Limb (tissue), 2 donors: ENCODE measurements around the gene CEMP1.
"Not testable (repeated sequence)": the region's sequence is repeated elsewhere in the genome, so short reads cannot be mapped to it uniquely, and the experiment has no call there.

ENCODE experiments used
- DNase-seq, 2 donors: peaks; one replicate each; pipeline ENCODE4 v3.0.0-alpha.2; 2016; ENCODE audit errors: extremely low spot score in 2 of 2

CEMP1 gene

DNA sequence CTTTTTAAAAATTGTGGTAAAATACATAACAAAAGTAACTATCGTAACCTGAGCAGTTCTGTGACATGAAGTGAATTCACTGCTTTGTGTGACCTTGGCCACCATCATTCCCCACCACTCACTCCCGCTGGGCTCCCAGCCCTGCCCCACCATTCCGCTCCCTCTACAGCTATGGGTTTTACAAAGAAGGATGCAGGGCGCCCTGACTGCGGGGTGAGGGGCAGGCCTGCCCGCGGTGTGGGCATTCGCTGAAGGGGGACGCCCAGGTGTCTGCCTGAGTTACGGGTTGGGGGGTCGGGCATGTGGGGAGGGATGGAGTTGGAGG lies at the start of gene CEMP1:
Gene CEMP1 (minus strand): TSS at position 38 of the 325 bp plus-strand sequence. CDS start 335 bp downstream, outside the sequence.
- no peak for DNase-seq

- DNase-seq = not testable (repeated sequence)
Observed at GRCh38 chr16:2580818-2581217, 49.6 kb upstream of the CEMP1 start.

GRCh38 chr16:2580143-2580542 lies 48.9 kb upstream of the CEMP1 start:
- not testable (repeated sequence) for DNase-seq

GRCh38 chr16:2578905-2579304 lies 47.7 kb upstream of the CEMP1 start:
- DNase-seq = not testable (repeated sequence)

DNA sequence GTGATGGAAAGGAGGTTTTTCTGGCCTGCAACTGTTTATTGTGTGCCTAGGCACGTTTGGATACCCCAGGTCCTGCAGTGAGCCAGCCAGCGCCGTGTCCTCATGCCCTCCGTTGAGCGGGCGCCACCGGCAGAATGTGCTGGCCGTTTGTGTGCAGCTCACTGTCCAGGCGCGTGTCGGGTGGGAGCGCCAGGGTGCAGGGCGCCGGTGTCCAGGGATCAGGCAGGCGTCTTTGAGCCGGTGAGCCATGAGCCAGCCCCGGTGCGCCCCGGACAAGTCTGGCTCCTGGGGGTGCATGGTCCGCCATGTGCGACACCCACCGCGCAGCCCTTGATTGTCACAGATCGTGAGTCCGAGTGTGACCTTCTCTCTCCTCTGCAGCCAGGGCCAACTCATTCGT lies 45.8 kb upstream of the CEMP1 start:
- DNase-seq = not testable (repeated sequence)

- not testable (repeated sequence) for DNase-seq
Observed at GRCh38 chr16:2575839-2576238, 44.6 kb upstream of the CEMP1 start.

DNA sequence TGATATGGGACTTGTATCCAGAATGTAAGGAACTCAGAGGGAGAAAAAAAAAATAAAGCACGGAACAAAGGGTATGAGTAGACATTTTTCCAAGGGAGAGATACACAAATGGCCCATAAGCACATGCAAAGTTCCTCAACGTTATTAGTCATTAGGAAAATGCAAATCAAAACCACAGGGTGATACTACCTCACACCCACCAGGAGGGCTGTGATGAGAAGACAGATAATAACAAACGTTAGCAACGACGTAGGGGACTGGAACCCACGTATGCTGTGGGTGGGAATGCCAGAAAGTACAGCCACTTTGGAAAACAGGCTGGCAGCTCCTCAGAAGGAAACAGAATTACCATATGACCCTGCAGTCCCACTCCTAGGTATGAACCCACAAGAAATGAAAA lies 41.5 kb upstream of the CEMP1 start:
- not testable (repeated sequence) for DNase-seq

DNA sequence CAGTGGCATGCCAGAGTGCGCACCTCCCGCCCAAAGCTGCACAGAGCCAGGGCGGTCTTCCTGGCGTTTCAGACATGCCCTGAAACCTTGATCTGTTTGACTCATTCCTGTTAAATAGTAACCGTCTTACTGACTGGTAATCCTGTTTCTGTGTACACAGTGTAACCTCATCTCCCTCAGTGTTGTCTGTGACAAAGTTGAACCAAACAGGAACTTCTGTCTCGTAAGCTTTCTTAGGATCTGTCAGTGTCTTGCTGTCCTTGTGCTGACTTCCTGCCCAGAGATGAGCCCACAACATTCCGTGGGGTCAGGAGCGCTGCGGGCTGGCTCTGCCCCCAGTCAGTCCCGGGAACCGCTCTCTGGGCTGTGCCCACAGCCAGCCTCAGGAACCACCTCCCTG lies 37.4 kb upstream of the CEMP1 start:
- DNase-seq = not testable (repeated sequence)

DNA sequence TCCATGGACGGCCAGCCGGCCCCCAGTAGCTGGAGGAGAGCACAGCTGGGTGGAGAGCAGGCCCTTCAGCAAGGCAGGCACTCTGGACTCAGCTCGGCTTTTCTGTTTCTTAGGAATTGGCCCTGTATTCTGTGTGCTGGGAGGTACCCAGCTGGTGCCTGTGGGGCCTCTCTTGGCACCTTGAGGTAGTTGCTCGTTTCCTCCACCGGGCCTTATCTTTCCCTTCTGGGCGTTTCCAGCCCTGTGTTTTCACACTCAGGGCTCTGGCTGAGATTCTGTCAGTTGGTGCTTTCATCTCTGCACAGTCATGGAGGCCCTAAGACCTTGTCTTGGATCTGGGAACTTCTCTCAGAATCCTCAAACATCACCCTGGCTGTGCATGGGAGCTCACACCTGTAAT lies 36.3 kb upstream of the CEMP1 start:
- not testable (repeated sequence) for DNase-seq

DNA sequence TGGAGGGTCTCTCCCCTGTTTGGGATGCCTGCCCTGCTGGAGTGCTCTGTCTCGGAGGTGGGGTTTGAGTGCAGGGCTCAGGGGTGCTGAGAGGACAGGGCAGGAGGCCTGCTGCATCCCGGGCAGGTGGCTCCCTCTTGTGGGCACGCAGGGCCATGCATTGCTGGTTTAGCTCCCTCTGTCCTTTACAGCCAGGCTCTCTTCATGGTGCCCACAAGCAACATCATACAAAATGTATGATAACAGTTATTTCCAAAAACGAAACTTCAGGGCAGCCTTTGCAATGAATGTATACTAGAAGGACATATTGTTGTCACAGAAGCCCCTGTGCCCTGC lies 29.6 kb upstream of the CEMP1 start:
- DNase-seq = not testable (repeated sequence)

- DNase-seq = not testable (repeated sequence)
Observed at GRCh38 chr16:2560131-2560797, 29.1 kb upstream of the CEMP1 start.

DNA sequence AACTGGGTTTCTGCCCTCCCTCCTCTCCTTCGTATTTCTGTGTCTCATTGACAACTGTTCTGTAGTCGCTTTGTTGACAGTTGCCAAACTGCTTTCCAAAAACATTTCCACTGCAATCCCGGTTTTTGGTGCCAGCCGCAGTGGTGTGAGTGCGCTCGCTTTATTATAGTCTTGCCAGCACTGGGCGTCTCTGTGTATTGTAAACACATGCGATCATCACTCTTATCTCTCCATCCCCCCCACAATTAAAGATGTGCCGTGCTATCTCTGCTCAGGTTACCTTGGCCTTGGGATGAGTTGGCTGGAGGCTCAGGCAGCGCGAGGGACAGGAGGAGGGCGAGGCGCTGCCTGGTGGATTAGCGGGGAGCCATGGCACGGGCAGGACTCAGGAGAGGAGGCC lies 25.9 kb upstream of the CEMP1 start:
- DNase-seq = not testable (repeated sequence)

- DNase-seq = not testable (repeated sequence)
Observed at GRCh38 chr16:2554709-2555425, 23.7 kb upstream of the CEMP1 start.

DNA sequence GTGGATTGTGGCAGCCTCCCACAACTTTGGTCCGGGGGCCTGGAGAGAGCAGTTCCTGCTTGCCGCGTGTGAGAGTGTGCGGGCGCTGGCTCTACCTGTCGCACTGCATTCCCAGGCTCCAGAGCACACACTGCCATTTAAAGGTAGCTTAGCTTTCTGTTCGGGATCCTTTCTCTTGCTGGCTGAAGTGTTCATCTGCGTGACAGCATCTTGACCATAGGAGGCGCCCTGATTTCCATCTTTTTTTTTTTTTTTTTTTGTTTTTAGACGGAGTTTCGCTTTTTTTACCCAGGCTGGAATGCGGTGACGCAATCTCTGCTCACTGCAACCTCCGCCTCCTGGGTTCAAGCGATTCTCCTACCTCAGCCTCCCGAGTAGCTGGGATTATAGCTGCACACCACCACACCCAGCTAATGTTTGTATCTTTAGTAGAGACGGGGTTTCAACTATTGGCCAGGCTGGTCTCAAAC lies 20.2 kb upstream of the CEMP1 start:
- DNase-seq = not testable (repeated sequence)

- DNase-seq = not testable (repeated sequence)
Observed at GRCh38 chr16:2550283-2550878, 19.2 kb upstream of the CEMP1 start.

DNA sequence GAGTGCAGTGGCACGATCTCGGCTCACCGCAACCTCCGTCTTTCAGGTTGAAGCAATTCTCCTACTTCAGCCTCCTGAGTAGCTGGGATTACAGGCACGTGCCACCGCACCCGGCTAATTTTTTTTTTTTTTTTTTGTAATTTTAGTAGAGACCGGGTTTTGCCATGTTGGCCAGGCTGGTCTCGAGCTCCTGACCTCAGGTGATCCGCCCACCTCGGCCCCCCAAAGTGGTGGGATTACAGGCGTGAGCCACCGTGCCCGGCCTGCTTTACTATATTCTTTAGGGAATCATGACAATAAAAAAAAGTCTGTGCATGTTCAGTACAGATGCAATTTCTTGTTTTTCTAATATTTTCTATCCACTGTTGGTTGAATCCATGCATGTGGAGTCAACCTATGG lies 12.6 kb upstream of the CEMP1 start:
- not testable (repeated sequence) for DNase-seq

DNA sequence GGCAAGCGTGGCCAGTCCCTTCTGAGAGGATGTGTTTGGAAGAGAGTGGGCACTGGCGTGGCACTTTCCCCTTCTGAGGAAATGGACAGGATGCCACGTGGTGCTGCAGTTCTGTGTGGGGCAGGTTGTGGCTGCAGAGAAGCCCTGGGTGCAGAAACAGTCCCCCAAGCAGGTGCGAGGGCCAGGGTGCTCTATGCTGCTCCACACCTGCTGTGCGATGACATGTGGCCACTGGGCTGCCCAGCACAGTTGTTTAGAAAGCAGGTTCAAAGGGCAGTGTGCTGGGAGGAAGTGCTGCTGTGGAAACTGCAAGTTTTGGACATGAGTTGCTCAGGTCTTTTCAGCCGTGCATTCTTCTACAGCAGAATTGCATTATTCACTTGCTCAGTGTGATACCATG lies 10.2 kb upstream of the CEMP1 start:
- not testable (repeated sequence) for DNase-seq

- not testable (repeated sequence) for DNase-seq
Observed at GRCh38 chr16:2540912-2541311, 9.7 kb upstream of the CEMP1 start.

DNA sequence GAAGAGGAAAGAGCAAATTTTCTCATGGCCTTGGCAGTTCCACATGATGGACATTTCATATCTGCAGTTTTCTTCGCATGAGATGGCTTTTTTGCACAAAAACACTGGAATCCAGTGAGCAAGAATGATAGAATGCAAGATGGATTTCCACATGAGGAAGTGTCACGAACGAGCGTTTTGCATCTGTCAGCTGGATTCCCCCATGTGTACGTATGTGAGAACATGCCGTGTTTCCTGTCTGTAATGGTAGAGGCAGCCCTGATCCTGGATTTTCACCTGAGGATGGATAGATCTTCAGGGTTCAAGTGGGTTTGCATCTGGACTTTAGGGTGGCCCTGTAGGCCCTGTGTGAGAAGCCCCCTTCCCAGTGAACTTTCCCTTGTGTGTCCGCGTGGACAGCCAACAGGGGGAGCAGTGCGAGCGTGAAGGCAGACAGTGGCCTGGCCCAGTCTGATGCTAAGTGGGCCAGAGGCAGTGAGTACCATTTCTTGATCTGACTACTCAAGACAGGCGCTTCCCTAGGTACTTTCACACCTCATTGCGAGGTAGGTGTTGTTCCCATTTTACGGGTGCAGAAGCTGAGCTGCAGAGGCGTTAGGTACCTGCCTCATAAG lies 8.7 kb upstream of the CEMP1 start:
- not testable (repeated sequence) for DNase-seq

DNA sequence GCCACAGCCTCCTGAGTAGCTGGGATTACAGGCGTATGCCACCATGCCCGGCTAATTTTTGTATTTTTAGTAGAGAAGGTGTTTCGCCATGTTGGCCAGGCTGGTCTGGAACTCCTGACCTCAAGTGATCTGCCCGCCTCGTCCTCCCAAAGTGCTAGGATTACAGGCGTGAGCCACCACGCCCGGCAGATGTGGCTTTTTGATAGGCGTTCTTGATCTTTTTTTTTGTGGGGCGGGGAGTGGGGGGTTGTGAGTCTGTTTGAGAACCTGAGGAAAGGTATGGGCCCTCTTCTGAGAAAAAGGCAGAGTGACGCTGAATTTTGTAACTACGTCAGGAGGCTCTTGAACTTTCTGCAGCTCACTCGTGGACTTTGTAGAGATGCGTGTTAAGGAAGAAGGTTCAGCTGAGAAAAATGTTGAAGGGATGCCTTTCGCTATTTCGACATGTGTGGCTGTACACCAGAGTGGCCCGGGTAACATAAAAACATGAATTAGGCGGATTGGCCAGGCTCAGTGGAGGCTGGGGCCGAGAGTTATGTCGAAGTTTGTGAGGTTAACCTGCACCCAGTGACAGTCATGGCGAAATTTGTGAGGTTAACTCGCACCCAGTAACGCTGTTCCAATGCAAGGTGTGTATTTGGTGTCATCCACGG lies 8.1 kb upstream of the CEMP1 start:
- DNase-seq = not testable (repeated sequence)
